IMR-90 (cell line): ENCODE data around the gene FNDC10. TPM values are rescaled to one million over a fixed set of nuclear protein-coding genes. Genes with fewer than 3 reads are reported as not detected.

ENCODE experiments used
- ATAC-seq: fragments of 200-7000 bp; cut with Tn5 transposase; 2 replicates; pipeline ENCODE4 v1.9.1; 2020; ENCODE audit warnings: low read depth, mild to moderate bottlenecking, moderate library complexity
- BruUV-seq: library from RNA; stranded (reverse); fragments of 400-500 nt; replicated peaks from 2 replicates; lab custom pipeline; 2021; lab: Mats Ljungman, UMichigan
- CTCF ChIA-PET: fragments of 300-600 bp; formaldehyde crosslinking; extraction: SDS; loops from one replicate; lab custom pipeline; 2021; ENCODE audit warnings: antibody characterized with exemption; lab: Yijun Ruan, JAX
- POLR2A ChIA-PET: fragments of 300-600 bp; sonication (Branson Sonifier 250); formaldehyde crosslinking; loops from one replicate; lab custom pipeline; 2022; ENCODE audit warnings: antibody characterized with exemption; ENCODE audit not compliant: unreplicated experiment; lab: Charles Lee
- DNase-seq: peaks from one replicate; pipeline ENCODE4 v3.0.0; 2013
- H2AFZ ChIP-seq: replicated peaks from 2 replicates; pipeline ENCODE3; 2013; ENCODE audit warnings: low read length, mild to moderate bottlenecking; ENCODE audit not compliant: poor library complexity
- H2AK5ac ChIP-seq: 2 replicates; pipeline ENCODE4 v1.6.1; 2013; ENCODE audit warnings: low read depth, low read length, inconsistent platforms
- H2AK9ac ChIP-seq: replicated peaks from 2 replicates; pipeline ENCODE3; 2013; ENCODE audit warnings: mild to moderate bottlenecking, low read depth, low read length, moderate library complexity; ENCODE audit not compliant: poor library complexity
- H2BK120ac ChIP-seq: 2 replicates; pipeline ENCODE4 v1.6.1; 2013; ENCODE audit warnings: low read depth, low read length, inconsistent platforms
- H2BK15ac ChIP-seq: 3 replicates; pipeline ENCODE4 v1.6.1; 2013; ENCODE audit warnings: low read depth, low read length, inconsistent platforms
- H2BK20ac ChIP-seq: 2 replicates; pipeline ENCODE4 v1.6.1; 2013; ENCODE audit warnings: low read depth, mild to moderate bottlenecking, inconsistent platforms, low read length, moderate library complexity
- H2BK5ac ChIP-seq: 2 replicates; pipeline ENCODE4 v1.6.1; 2013; ENCODE audit warnings: mild to moderate bottlenecking, low read depth, low read length, inconsistent platforms; ENCODE audit not compliant: poor library complexity, severe bottlenecking
- H3K14ac ChIP-seq: replicated peaks from 2 replicates; pipeline ENCODE4 v1.6.1; 2013; ENCODE audit warnings: low read depth, low read length, inconsistent platforms
- H3K18ac ChIP-seq: 2 replicates; pipeline ENCODE4 v1.6.1; 2013; ENCODE audit warnings: low read depth, low read length, control low read depth
- H3K23ac ChIP-seq: 2 replicates; pipeline ENCODE4 v1.6.1; 2013; ENCODE audit warnings: low read depth, low read length, inconsistent platforms
- H3K27ac ChIP-seq: 2 replicates; pipeline ENCODE4 v1.5.1; 2013; ENCODE audit warnings: mild to moderate bottlenecking, control low read depth, low read length; ENCODE audit not compliant: insufficient read depth
- H3K27me3 ChIP-seq: 2 replicates; pipeline ENCODE4 v1.6.1; 2013; ENCODE audit warnings: low read length; ENCODE audit not compliant: control insufficient read depth, insufficient read depth
- H3K36me3 ChIP-seq: 2 replicates; pipeline ENCODE4 v1.6.1; 2013; ENCODE audit warnings: low read length, mixed read lengths; ENCODE audit not compliant: control insufficient read depth, insufficient read depth
- H3K4ac ChIP-seq: 2 replicates; pipeline ENCODE4 v1.6.1; 2013; ENCODE audit warnings: low read depth, low read length, inconsistent platforms
- H3K4me1 ChIP-seq: 2 replicates; pipeline ENCODE4 v1.6.1; 2013; ENCODE audit warnings: low read length, mixed read lengths; ENCODE audit not compliant: control insufficient read depth, insufficient read depth
- H3K4me2 ChIP-seq: 2 replicates; pipeline ENCODE4 v1.6.1; 2013; ENCODE audit warnings: low read depth, mild to moderate bottlenecking, control low read depth, low read length, moderate library complexity
- H3K4me3 ChIP-seq: 2 replicates; pipeline ENCODE4 v1.5.1; 2013; ENCODE audit warnings: low read depth, mild to moderate bottlenecking, control low read depth, low read length, moderate library complexity; ENCODE audit not compliant: insufficient read depth
- H3K56ac ChIP-seq: 2 replicates; pipeline ENCODE4 v1.6.1; 2013; ENCODE audit warnings: low read length, inconsistent platforms; ENCODE audit not compliant: insufficient read depth; ENCODE audit errors: extremely low read depth
- H3K79me1 ChIP-seq, 2 experiments: 2 replicates each; pipeline ENCODE4 v1.6.1; 2013; ENCODE audit warnings: low read length in 2 of 2, inconsistent platforms in 1 of 2, low read depth in 1 of 2
- H3K9ac ChIP-seq: 2 replicates; pipeline ENCODE4 v1.6.1; 2013; ENCODE audit warnings: low read depth, low read length, control low read depth
- H3K9me1 ChIP-seq: 2 replicates; pipeline ENCODE4 v1.6.1; 2013; ENCODE audit warnings: low read length, inconsistent platforms; ENCODE audit not compliant: insufficient read depth
- H3K9me3 ChIP-seq: 2 replicates; pipeline ENCODE4 v1.6.1; 2013; ENCODE audit warnings: low read length; ENCODE audit not compliant: control insufficient read depth, insufficient read depth
- H4K20me1 ChIP-seq: 2 replicates; pipeline ENCODE4 v1.6.1; 2013; ENCODE audit warnings: low read length, inconsistent platforms; ENCODE audit not compliant: insufficient read depth
- H4K5ac ChIP-seq: 2 replicates; pipeline ENCODE4 v1.6.1; 2013; ENCODE audit warnings: mild to moderate bottlenecking, low read depth, low read length, control low read depth
- H4K8ac ChIP-seq, 2 experiments: 2 replicates each; pipeline ENCODE4 v1.6.1; 2013; ENCODE audit warnings: low read depth in 2 of 2, low read length in 2 of 2, control low read depth in 1 of 2, inconsistent platforms in 1 of 2
- H4K91ac ChIP-seq: 2 replicates; pipeline ENCODE4 v1.6.1; 2013; ENCODE audit warnings: low read depth, low read length, inconsistent platforms; ENCODE audit not compliant: insufficient read depth
- BHLHE40 ChIP-seq: fragments of 150-350 bp; IDR thresholded peaks from 2 replicates; pipeline ENCODE4 v1.6.1; 2016; ENCODE audit warnings: mild to moderate bottlenecking, low read depth, low read length
- CEBPB ChIP-seq: IDR thresholded peaks from 2 replicates; pipeline ENCODE4 v1.6.1; 2012; ENCODE audit warnings: low read depth, low read length, improper control_type of control experiment
- CHD1 ChIP-seq: IDR thresholded peaks from 2 replicates; pipeline ENCODE4 v1.6.1; 2012; ENCODE audit warnings: low read depth, low read length, improper control_type of control experiment
- FOS ChIP-seq: fragments of 150-350 bp; IDR thresholded peaks from 2 replicates; pipeline ENCODE4 v1.6.1; 2016; ENCODE audit warnings: low read depth, low read length
- MAFK ChIP-seq: IDR thresholded peaks from 2 replicates; pipeline ENCODE4 v1.6.1; 2012; ENCODE audit warnings: low read depth, low read length, improper control_type of control experiment
- MAZ ChIP-seq: IDR thresholded peaks from 2 replicates; pipeline ENCODE4 v1.6.1; 2012; ENCODE audit warnings: low read depth, mild to moderate bottlenecking, low read length, improper control_type of control experiment, moderate library complexity, borderline replicate concordance
- MXI1 ChIP-seq: IDR thresholded peaks from 2 replicates; pipeline ENCODE4 v1.6.1; 2012; ENCODE audit warnings: low read depth, mild to moderate bottlenecking, low read length, moderate library complexity, borderline replicate concordance
- NFE2L2 ChIP-seq: fragments of 150-350 bp; IDR thresholded peaks from 2 replicates; pipeline ENCODE4 v1.6.1; 2016; ENCODE audit warnings: low read depth, mild to moderate bottlenecking, low read length
- POLR2A ChIP-seq: IDR thresholded peaks from 2 replicates; pipeline ENCODE4 v1.6.1; 2012; ENCODE audit warnings: mild to moderate bottlenecking, low read depth, low read length
- RAD21 ChIP-seq: IDR thresholded peaks from 2 replicates; pipeline ENCODE4 v1.6.1; 2012; ENCODE audit warnings: low read length, improper control_type of control experiment
- RCOR1 ChIP-seq: IDR thresholded peaks from 2 replicates; pipeline ENCODE4 v1.6.1; 2012; ENCODE audit warnings: mild to moderate bottlenecking, low read length, improper control_type of control experiment; ENCODE audit not compliant: insufficient replicate concordance
- RFX5 ChIP-seq: IDR thresholded peaks from 2 replicates; pipeline ENCODE4 v1.8.0; 2012; ENCODE audit warnings: low read depth, mild to moderate bottlenecking, low read length, moderate library complexity
- SMC3 ChIP-seq: fragments of 150-350 bp; IDR thresholded peaks from 2 replicates; pipeline ENCODE4 v1.6.1; 2016; ENCODE audit warnings: low read depth, mild to moderate bottlenecking, antibody characterized with exemption, low read length, moderate library complexity
- WGBS, 2 experiments: methylation state at CpG; one replicate each; pipeline versions ENCODE4 v1.1.5 to v1.1.7; 2013; ENCODE audit warnings: missing lambda C conversion rate in 2 of 2; ENCODE audit not compliant: insufficient read length in 1 of 2; ENCODE audit errors: extremely low coverage in 2 of 2; 5-methylcytosine and 5-hydroxymethylcytosine counted together
- dilution Hi-C: fragments of 300-500 bp; cut with HindIII; formaldehyde crosslinking; loops from one replicate; pipeline ENCODE4 v1.14.3; 2018; ENCODE audit warnings: low sequenced_read_pairs; ENCODE audit not compliant: unreplicated experiment
- in situ Hi-C: fragments of 300-500 bp; cut with MboI; formaldehyde crosslinking; loops from 3 replicates; pipeline ENCODE4 v1.14.3; 2019; ENCODE audit warnings: low sequenced_read_pairs, inconsistent platforms, mixed read lengths
- intact Hi-C: fragments of 100-400 bp; cut with micrococcal nuclease; formaldehyde crosslinking; loops from 2 replicates; pipeline ENCODE4 v1.10.0; 2022
- polyA plus RNA-seq, 3 experiments: library from polyadenylated mRNA; depleted of rRNA; stranded (reverse); fragments of >200 nt; gene quantifications; 2 replicates each; pipeline ENCODE4 v1.2.3, GENCODE V29; 2012; ENCODE audit warnings: low replicate concordance in 1 of 3
- total RNA-seq: library from RNA; depleted of rRNA; stranded (reverse); fragments of >200 nt; gene quantifications from 2 replicates; pipeline ENCODE4 v1.2.3, GENCODE V29; 2012
- TF ChIP-seq, protein P1 (sequence below): fragments of 150-350 bp; IDR thresholded peaks from 2 replicates; pipeline ENCODE4 v1.6.1; 2017; ENCODE audit warnings: mild to moderate bottlenecking, antibody characterized with exemption, low read length, low read depth
- TF ChIP-seq, protein P2 (sequence below): fragments of 150-350 bp; IDR thresholded peaks from 2 replicates; pipeline ENCODE4 v1.6.1; 2016; ENCODE audit warnings: low read depth, mild to moderate bottlenecking, low read length, moderate library complexity, borderline replicate concordance
- TF ChIP-seq, protein P3 (sequence below): conservative IDR thresholded peaks from 2 replicates; pipeline ENCODE4 v1.5.1; 2012; ENCODE audit warnings: mild to moderate bottlenecking, low read depth, low read length, improper control_type of control experiment

The FNDC10 gene
- total and polyA plus RNA-seq, 2 of the 4 experiments (the other 2 are of a cell fraction) = 0.36 to 5.8 TPM

DNA sequence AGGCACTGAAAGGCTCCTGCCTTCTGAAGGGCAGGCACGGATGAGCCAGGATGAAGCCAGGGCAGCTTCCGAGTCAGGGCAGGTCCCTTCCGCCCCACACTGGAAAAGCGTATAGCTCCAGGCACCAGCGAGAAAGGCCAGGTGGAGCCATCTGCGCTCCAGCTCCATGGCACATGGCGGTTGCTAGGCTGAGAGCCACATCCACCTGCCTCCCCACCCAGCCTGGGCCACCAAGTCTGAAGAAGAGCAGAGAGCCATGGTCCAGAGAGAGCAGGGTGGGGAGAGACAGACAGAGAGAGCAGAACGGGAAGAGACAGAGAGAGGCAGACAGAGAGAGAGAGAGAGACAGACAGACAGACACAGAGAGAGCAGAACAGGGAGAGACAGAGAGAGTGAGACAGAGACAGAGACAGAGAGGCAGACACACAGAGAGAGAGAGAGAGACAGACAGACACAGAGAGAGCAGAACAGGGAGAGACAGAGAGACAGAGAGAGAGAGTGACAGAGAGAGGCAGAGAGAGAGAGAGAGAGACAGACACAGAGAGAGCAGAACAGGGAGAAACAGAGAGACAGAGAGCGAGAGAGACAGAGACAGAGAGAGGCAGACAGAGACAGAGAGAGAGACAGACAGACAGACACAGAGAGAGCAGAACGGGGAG is 5.2 kb downstream of the FNDC10 start:
- no peak overlapping the region for H3K9ac ChIP-seq
- H3K36me3 ChIP-seq = no peaks in the 10 kb centered on the region
- no peaks in the 10 kb centered on the region for H3K79me1 ChIP-seq
- H4K8ac ChIP-seq = no peak overlapping the region
- 44% methylated on average over 6 of the region's 10 CpGs; no CpG with 5 or more reads in 1 of the 2 experiments for WGBS, 2 experiments
- H2BK15ac ChIP-seq = no peak overlapping the region
- no peak overlapping the region for H3K23ac ChIP-seq
- ChIA-PET POLR2A (no interaction called here), CTCF (no interaction called here)
- no peak overlapping the region for H3K56ac ChIP-seq
- H3K4ac ChIP-seq = no peak overlapping the region
- H3K4me2 ChIP-seq = no peak overlapping the region
- H3K27ac ChIP-seq = no peak overlapping the region
- dilution Hi-C loops (no loop called here), intact Hi-C loops (no loop called here), in situ Hi-C loops (no loop called here)
- no peak overlapping the region for H2BK20ac ChIP-seq
- H4K20me1 ChIP-seq = no peaks in the 10 kb centered on the region
- TF ChIP-seq, protein P1, sequence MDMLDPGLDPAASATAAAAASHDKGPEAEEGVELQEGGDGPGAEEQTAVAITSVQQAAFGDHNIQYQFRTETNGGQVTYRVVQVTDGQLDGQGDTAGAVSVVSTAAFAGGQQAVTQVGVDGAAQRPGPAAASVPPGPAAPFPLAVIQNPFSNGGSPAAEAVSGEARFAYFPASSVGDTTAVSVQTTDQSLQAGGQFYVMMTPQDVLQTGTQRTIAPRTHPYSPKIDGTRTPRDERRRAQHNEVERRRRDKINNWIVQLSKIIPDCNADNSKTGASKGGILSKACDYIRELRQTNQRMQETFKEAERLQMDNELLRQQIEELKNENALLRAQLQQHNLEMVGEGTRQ = no peak
- TF ChIP-seq, protein P2, sequence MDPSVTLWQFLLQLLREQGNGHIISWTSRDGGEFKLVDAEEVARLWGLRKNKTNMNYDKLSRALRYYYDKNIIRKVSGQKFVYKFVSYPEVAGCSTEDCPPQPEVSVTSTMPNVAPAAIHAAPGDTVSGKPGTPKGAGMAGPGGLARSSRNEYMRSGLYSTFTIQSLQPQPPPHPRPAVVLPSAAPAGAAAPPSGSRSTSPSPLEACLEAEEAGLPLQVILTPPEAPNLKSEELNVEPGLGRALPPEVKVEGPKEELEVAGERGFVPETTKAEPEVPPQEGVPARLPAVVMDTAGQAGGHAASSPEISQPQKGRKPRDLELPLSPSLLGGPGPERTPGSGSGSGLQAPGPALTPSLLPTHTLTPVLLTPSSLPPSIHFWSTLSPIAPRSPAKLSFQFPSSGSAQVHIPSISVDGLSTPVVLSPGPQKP = no peak
- no peak for TF ChIP-seq POLR2A
- no peak for TF ChIP-seq NFE2L2
- TF ChIP-seq MAFK = no peak
- TF ChIP-seq CHD1 = no peak
- TF ChIP-seq CEBPB = no peak
- TF ChIP-seq MXI1 = no peak
- no peak for TF ChIP-seq SMC3
- TF ChIP-seq, protein P3, sequence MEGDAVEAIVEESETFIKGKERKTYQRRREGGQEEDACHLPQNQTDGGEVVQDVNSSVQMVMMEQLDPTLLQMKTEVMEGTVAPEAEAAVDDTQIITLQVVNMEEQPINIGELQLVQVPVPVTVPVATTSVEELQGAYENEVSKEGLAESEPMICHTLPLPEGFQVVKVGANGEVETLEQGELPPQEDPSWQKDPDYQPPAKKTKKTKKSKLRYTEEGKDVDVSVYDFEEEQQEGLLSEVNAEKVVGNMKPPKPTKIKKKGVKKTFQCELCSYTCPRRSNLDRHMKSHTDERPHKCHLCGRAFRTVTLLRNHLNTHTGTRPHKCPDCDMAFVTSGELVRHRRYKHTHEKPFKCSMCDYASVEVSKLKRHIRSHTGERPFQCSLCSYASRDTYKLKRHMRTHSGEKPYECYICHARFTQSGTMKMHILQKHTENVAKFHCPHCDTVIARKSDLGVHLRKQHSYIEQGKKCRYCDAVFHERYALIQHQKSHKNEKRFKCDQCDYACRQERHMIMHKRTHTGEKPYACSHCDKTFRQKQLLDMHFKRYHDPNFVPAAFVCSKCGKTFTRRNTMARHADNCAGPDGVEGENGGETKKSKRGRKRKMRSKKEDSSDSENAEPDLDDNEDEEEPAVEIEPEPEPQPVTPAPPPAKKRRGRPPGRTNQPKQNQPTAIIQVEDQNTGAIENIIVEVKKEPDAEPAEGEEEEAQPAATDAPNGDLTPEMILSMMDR = no peak
- TF ChIP-seq RCOR1 = no peak
- no peak for TF ChIP-seq RAD21
- no peak for TF ChIP-seq RFX5
- no peak for TF ChIP-seq BHLHE40
- TF ChIP-seq MAZ = no peak
- no peak for TF ChIP-seq FOS
- H3K18ac ChIP-seq = no peak overlapping the region
- DNase-seq (no peak), ATAC-seq (no peak)
- H3K27me3 ChIP-seq = peaks cover 21% of the 10 kb centered on the region
- no peaks in the 10 kb centered on the region for H3K9me3 ChIP-seq
- no peak overlapping the region for H2BK5ac ChIP-seq
- no peak overlapping the region for H2BK120ac ChIP-seq
- BruUV-seq = no TSS peak
- no peak overlapping the region for H4K91ac ChIP-seq
- H3K9me1 ChIP-seq = no peaks in the 10 kb centered on the region
- peaks cover 6% of the 10 kb centered on the region; the same call in 1 of the 2 replicates for H3K4me1 ChIP-seq
- no peak overlapping the region for H4K5ac ChIP-seq
- no peak overlapping the region for H3K4me3 ChIP-seq
- H2AK5ac ChIP-seq = no peak overlapping the region
- no peak overlapping the region for H2AFZ ChIP-seq
- no peak overlapping the region for H2AK9ac ChIP-seq
- no peak overlapping the region for H3K14ac ChIP-seq
